Kidney tubule cell (primary cell): ENCODE results near the gene SPOCK1.

Source experiments
- DNase-seq: peaks from one replicate; pipeline ENCODE4 v3.0.0-alpha.2; 2018; ENCODE audit warnings: low spot score

The SPOCK1 gene

DNA sequence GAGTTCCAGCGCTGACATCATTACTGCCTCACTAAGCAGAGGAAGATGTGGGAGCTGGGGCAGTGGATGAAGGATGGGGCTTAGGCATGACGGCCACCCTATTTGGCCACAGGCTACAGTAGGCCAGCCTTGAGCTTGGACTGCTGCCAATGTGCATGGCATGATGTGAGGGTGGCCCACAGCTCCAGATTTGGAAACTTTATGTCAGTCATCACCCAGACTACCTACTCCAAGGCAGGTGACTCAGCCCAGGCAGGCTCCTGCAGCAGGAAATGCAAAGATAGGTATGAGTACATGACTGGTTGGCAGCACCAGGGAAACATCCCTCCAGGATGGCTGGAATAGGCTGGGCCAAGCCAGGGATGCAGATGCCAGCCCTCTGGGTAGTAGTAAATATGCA, 303.6 kb downstream of the SPOCK1 start:
- DNase-seq, result peak; percentile 94

DNA sequence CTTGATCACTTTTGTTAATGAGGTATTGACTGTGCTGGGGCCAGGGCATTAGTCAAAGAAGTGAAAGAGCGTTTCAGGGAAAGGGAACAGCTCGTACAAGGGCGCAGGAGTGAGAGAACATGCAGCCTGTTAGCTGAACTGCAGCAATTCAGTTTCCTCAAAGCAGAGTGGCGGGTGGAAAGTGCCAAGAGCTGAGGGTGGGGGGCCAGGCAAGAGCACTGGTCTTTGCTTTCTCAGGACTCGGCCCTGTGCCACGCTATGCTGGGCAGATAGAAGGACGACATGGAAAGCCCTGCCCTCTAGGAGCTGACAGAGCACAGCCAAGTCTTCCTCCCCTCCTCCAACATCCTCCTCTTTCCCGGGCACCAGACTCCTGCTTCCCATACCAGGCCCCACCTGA, 304.8 kb downstream of the SPOCK1 start:
- DNase-seq, result no peak

DNA sequence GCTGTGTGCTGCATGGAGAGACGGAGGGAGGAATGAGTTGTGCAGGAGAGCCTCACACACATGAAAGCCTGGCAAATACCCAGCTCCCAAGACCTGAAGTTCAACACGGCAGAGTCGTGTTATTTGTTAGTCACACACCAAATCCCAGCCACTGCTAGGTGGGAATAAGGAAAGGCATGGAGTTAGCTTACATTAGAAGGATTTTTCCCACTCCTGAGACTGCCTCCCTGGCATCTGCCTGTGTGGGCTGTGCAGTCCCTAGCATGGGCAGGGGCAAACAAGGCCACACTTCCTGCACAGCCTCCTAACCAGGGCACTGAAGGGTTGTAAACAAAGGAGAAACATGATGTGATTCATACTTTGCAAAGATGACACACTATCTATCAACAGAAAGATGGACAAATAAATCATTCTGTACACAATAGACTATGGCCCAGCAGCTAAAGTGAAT, 306.8 kb downstream of the SPOCK1 start:
- peak; percentile 82 for DNase-seq

DNA sequence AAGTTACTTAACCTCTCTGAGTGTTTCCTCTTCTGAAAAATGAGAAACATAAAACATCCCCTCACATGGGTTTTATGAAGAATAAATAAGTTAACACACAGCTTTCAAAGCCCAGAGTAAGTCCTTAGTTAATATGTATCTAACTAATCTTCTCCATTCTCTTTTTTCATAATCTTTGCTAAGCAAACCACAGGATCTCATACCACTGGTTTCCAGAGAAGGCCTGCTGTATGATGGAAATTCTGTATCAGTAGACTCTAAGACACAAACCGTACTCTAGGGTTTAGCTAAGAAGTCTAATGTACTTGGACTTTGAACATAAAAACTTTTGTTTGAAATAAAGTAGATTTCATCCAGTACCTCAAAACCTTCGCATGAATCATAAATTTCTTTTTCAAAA, 307.9 kb downstream of the SPOCK1 start:
- DNase-seq, result peak; percentile 23

DNA sequence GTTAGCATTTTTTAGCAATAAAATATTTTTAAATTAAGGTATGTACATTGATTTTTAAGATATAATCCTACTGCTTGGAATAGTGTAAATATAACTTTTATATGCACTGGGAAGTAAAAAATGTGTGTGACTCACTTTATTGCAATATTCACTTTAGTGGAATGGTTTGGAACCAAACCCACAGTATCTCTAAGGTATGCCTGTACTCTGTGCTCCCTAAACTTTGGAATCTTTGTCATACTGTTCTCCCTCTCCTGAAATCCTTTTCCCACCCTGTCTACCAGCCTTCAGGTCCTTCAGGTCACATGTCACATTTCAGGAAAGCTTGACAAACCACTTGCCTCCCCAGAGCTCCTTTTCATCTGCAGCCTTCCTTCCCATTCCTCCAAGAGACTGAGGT, 308.7 kb downstream of the SPOCK1 start:
- DNase-seq, result peak; percentile 33

DNA sequence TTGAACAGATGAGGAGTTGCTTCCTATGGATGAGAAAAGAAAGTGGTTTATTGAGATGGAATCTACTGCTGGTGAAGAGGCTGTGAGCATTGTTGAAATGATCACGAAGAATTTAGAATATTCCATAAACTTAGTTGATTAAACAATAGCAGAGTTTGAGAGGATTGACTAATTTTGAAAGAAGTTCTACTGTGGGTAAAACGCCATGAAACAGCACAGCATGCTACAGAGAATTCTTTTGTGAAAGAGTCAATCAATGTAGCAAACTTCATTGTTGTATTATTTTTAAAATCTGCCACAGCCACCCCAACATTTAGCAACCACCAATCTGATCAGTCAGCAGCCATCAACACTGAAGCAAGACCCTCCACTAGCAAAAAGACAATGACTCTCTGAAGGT, 309.1 kb downstream of the SPOCK1 start:
- no peak for DNase-seq

DNA sequence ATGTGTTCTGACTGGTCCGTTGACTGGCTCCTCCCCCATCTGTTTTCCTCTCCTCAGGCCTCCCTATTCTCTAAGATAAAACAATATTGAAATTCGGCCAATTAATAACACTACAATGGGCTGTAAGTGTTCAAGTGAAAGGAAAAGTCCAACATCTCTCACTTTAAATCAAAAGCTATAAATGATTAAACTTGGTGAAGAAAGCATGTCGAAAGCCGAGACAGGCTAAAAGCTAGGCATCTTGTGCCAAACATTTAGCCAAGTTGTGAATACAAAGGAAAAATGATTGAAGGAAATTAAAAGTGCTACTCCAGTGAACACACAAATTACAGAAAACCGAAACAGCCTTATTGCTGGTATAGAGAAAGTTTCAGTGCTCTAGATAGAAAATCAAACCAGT, 310.6 kb downstream of the SPOCK1 start:
- DNase-seq, result no peak

DNA sequence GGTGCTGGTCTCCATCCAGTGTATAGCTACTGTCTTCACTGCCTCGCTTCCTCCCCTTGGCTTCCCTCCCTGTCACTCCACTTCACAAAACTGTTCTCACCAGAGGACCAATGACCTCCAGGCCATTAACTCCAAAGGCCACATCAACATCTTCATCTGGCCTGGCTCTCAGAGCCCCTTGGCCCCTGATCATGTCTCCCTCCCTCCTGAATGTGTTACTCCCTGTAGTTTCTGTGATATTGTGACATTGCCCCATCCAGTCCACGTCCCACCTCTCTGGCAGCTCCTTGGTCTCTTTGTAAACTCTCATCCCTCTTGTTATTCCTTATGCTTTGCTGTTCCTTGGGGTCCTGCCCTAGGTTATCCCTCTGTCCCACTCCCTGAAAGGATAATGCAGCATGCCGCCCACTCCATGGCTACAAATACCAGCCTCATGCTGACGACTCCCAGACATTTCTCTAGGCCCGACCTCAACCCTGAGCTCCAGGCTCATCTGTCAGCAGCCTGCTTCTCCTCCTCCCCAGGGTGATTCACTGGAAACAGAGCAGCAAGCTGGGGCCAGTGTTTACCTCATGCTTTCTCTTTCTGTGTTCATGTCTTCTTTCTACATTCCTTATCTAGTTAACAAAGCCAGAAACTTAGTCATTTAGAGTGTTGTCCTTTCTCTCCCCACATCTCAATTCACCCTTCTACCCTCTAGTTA, 312.2 kb downstream of the SPOCK1 start:
- DNase-seq, result peak; percentile 70

DNA sequence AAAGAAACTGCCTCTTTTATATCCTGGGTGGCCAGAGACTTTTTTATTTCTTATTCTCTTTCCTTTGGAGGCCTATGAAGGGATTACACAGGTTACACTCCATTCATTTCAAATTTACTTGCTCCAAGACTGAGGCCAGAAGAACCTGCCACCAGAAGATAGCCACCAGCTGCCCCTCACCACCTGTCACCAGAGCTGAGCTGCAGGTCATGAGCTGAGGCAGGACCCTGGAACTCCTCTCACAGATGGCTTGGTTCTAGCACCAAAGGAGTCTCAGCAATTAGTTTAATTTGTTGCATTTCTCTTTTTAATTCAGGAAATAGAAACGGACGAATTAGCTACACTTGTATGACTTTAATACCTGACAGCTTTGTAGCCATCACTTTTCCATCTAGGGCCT, 313.9 kb downstream of the SPOCK1 start:
- DNase-seq, result no peak

DNA sequence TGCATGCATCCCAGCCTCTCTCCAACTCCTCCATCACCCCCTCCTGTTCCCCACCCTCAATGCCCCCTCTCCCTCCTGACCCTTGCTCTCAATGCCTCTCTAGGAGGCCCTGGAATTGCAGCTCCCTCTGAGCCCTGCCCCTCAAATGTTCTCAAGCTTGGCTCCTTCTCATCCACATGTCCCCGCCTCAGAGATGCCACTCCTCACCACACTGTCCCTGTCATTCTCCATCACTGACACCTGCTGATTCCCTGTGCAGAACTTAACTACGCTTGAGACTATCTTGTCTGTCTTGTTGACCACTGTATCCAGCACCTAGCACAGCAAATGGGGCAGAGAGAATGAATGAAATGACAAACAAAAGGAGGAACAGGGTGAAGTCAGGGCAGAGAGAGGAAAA, 314.4 kb downstream of the SPOCK1 start:
- no peak for DNase-seq

DNA sequence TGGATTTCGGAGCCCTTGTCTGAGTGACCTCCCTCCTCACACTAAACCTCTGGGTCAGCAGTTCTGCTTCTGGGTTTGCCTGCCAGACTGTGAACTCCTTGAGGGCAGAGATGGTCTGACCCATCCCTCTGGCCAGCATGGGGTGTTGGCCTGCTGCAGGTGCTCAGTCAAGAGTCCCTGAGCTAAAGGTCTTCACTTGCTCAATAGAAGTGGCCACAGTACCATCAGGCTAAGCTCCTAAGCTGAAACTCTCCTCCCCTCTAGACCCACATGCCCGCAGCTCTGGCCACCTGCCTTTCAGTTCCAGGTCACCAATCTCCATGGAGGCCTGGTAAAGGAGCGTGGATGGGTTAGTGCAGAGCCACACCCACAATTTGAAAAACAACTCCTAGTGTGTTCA, 316.6 kb downstream of the SPOCK1 start:
- no peak for DNase-seq

DNA sequence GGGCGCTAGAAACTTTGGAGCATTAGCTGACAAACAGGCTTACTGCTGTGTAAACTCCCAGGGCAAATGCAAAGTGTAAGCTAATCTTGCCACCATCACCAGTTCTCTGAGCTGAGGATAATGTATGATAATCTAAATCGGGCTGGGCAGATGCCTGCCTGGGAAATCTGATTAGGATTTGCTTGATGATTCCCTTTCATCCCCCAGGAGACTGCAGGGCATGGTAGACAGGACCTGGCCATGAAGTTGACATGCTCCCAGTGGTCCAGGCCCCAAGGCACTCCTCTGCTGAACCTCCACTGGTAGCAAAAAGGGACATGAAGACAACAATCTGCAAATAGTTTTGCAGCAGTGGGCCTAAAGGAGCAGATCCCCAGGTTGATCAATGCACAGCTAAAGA, 317.5 kb downstream of the SPOCK1 start:
- DNase-seq, result no peak

DNA sequence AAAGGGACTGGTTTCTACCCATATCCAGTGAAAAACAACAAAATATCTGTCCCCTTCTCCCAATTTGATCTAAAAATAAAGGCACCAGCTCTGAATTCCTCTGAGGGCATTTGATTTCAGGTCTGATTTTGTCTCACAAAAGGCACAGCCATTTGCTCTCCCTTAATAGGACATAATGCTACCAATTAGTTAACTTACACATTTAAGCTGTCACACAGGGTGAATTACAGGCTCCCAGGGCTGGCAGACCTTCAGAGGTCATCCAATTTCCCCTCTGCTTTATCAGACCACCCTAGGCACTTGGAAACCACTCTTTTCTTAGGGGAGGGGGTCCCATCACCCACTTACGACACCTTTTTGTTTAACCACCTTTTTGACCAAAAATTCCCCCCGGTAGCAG, 319.9 kb downstream of the SPOCK1 start:
- no peak for DNase-seq

DNA sequence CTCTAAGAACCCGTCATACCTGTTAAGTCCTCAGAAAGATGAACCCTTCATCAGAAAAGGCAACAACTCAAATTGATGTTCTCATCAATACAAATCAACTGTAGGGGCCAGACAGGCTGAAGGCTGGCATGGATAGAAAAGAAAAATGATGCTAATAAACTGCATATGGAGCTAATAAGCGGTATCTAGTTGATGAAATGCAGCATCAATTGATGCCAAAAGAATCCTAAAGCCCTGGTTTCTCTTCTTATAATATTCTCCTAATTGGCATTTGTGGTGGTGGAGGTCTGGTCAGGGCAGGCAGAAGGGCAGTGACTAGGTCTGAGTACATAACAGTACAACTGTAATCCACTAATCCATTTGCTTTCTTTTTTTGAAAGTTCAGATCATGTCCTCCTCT, 322.5 kb downstream of the SPOCK1 start:
- DNase-seq, result no peak

DNA sequence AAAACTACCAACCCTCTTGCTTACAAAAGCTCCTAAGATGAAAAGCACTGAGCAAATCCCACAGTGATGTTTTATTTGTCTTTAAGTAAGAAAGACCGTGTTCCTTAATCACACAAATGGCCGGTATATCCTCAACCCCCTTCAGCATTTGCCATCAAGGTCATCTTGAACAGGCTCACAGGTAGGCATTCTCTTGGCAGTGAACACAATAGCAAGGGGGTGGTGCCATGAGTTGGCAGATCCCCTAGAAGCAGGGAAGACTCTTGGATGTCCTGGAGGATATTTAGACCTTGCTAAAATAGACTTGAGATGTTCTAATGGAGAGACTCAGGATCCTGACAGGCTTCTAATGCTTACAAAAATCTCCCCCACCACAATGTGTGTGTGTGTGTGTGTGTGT, 323.0 kb downstream of the SPOCK1 start:
- DNase-seq, result no peak

DNA sequence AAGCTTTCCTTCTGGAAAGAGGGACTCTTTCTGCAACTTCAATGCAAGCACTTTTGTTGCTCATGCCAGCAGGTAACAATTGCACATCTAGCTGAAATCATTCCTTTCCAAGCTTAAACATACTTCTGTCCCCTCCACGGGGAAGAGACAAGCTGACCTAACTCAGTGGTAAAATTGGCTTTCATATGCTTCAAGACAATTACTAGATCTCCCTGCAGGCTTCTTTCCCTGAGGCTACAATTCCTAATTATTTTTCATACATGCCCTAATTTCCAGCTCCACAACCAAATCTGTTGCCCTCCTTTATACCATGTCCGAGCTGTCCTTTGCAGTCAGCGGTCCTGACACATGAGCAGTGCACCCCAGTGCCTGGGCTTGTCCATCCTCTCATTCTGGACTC, 324.9 kb downstream of the SPOCK1 start:
- DNase-seq, result no peak

DNA sequence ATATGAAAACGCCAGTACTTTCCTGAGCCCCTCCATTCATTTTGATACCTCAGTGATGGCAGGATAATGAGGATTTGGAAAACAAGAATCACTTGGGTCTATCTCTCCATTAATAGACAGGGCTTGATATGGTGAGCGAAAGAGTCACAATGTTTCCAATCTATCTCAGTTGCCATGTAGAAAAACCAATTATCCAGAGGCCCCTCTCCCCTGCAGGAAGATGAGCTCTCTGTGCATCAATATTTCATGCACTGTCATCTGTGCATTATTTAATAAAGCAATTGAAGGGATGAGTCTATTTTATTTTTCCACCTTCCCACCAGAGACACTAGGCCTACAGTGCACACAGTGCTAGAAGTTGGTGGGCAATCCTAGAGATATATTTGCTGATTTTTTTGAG, 326.9 kb downstream of the SPOCK1 start:
- DNase-seq, result no peak

DNA sequence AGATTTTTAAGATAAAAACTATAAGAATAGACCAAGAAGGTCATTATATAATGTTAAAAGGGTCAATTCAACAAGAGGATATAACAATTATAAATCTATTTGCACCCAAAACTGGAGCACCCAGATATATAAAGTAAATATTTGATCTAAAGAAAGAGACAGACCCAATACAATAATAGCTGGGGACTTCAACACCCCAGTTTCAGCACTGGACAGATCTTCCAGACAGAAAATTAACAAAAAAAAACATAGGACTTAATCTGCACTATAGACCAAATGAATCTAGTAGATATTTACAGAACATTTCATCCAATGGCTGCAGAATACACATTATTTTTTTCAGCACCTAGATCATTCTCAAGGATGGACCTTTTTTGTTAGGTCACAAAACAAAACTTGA, 331.9 kb downstream of the SPOCK1 start:
- DNase-seq, result no peak

DNA sequence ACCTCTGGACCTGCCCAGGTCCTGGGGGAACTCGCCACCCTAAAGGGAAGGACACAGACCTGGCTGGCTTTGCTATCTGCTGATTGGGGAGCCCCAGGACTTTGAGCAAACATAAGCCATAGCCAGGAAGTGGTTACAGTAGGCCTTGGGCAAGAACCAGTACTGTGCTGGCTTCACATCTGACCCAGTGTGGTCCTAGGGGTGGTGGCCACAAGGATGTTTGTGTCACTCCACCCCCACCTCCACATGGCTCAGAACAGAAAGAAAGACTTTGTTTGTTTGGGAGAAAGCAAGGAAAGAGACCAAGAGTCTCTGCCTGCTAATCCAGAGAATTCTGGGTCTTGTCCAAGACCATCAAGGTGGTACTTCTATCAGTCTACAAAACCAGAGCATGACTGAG, 334.2 kb downstream of the SPOCK1 start:
- no peak for DNase-seq

DNA sequence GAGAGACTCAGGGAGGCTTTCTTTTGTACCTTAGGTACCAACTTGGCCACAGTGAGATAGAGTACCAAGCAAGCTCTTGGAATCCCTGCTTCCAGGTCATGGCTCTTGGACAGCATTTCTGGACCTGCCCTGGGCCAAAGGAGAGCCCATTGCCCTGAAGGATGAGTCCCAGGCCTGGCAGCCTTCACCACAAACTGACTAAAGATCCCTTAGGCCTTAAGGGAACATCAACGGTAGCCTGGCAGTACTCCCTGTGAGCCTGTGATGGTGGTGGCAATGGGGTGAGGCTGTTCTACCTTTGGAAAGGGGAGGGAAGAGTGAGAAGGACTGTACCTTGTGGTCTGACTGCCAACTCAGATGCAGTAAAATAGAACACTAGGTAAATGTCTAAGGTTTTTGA, 334.6 kb downstream of the SPOCK1 start:
- DNase-seq, result no peak

DNA sequence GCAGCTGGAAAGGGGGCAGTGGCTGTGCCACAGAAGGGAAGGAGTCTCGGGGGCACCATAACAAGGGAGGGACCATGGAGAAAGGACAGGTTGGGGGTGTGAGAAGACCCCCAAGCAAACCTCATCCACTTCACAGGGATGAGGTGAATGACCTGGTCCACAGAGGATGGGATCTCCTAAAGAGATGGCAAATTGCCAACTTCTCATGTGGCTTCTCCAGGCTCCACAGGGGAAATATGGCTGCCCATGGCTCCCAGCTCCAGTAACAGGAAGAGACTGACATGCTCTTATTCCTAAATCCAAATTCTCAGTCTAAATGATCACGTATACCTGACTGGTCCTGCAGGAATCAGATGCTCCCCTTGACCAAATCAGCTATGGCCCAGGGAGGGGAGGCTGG, 340.4 kb downstream of the SPOCK1 start:
- DNase-seq, result no peak

DNA sequence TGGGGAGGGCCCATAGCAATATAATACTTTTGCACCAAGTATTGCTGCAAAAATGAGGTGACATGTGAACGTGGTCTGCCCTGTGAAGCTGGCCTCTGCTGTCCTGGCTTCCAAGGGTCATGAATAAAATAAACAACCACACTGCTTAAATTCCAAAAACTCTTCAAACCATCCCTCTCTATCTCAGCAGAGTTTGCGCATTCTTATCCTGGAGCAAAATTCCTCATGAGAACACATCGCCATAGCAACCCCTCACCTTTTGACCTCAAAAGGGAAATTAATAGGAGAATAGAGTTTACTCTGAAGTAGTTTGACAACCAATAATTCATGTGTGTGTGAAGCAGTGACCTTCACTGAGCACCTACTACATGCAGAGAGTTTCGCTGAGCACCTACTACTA, 342.9 kb downstream of the SPOCK1 start:
- no peak for DNase-seq

DNA sequence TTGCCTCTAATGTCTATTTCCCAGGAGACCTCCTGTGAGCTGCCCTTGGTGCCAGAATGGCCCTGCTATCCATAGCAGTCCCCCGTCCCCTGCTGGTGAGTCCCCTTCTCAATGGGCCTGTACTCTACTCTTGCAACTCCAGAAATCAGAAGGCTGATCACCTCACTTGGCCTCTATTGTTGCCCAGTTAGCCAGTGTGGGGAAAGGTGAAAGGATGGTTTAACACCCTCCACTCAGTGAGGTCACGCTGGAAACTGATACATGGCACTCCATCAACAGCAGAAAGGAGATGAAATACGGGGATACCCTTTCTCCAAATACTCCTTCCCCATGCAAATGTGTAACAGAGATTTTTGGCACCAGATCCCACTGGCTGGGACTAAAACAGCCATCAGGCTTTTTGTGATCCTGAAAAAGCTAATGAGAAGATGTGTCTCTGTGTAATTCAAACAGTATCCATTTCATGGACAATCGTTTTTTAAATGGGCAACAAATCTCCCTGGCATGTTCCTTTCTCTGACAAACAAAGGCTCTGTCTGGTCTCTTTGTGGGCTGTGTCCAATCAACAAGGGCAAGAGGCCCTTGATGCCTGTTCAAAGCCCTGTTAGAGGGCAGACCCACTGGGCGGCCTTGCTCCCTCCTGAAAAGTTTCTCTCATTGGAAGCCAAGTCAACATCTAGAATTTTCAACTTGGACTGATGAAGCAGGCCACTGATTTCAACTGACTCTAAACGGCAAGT, 343.7 kb downstream of the SPOCK1 start:
- no peak for DNase-seq

DNA sequence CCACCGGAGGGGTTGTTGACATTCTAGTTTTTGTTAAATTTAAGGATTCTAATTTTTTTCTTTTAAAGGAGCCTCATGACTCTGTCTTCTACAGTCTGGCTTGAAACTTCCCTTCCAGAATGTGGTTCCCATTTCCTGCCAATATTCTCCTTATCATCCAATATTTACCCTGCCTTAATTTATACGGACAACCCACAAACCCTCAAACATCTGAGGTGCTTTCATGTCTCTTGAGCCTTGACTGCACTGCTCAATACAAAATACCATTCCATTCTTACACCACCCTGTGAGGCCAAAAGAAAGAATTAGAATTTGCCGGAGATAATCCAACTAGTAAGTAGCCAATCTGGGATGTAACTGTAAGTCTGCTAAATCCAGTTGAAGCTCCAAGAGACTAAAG, 346.5 kb downstream of the SPOCK1 start:
- DNase-seq, result no peak
